ENCODE results near the gene MAOB.

GRCh38 chrX:43756076-43756475, 126.2 kb downstream of the MAOB start:
- TF ChIP-seq EZH2 (IDR thresholded peaks at IDR 0.05; ENCODE audit: insufficient read depth, poor library complexity, severe bottlenecking): no peak
- no peak for TF ChIP-seq EZH2phosphoT487 (IDR thresholded peaks at IDR 0.05; ENCODE audit: insufficient read depth, low read depth)
